A549 treated with ZK216348 at 1 μM for 4 hours (cell line): ENCODE results near the gene AP2S1. TPM values are rescaled to one million over a fixed set of nuclear protein-coding genes. Genes with fewer than 3 reads are reported as not detected.

Experiments used
- total RNA-seq: library from RNA; stranded (reverse); fragments of 200-300 nt; extraction: Qiagen RNA extraction; gene quantifications from 5 replicates; pipeline ENCODE4 v1.2.3, GENCODE V29; 2022; ENCODE audit warnings: low read depth

Gene AP2S1
- total RNA-seq = 201 to 316 TPM (median 311 TPM) in 5 replicates

GRCh38 chr19:46850228-46851203 lies at the start of gene AP2S1:
Gene AP2S1, minus strand, starts transcription at chr19:46850846. Its CDS starts 80 bp downstream, at chr19:46850766.

GRCh38 chr19:46860846-46861690 lies 10.4 kb upstream of the AP2S1 start, which contains the start of gene ARHGAP35:
Gene ARHGAP35, plus strand, starts transcription at chr19:46860997. Its CDS starts 57,679 bp downstream, at chr19:46918676.

GRCh38 chr19:46788262-46788967 lies 62.2 kb downstream of the AP2S1 start, which contains the start of gene SLC1A5:
Gene SLC1A5, minus strand, starts transcription at chr19:46788594. Its CDS starts 629 bp downstream, at chr19:46787965.

Other genes with a start within 250 kb of the AP2S1 start
- gene CALM3, start 249.5 kb downstream of the AP2S1 start, total RNA-seq = 192 to 272 TPM (median 253 TPM) in 5 replicates
- gene PTGIR, start 225.8 kb downstream of the AP2S1 start, total RNA-seq = 0.19 TPM in 1 of 5 replicates, not detected in the others
- not detected in 5 replicates for gene GNG8, start 214.6 kb downstream of the AP2S1 start, total RNA-seq
- 0.14 to 0.74 TPM (median 0.38 TPM) in 5 replicates for gene DACT3, start 189.7 kb downstream of the AP2S1 start, total RNA-seq
- 18.8 to 34.2 TPM (median 32.2 TPM) in 5 replicates for gene PRKD2, start 133.7 kb downstream of the AP2S1 start, total RNA-seq
- gene FKRP, start 104.8 kb downstream of the AP2S1 start, total RNA-seq = 15.8 to 21.4 TPM (median 21.0 TPM) in 5 replicates
- 55.5 to 95.1 TPM (median 89.6 TPM) in 5 replicates for gene STRN4, start 104.4 kb downstream of the AP2S1 start, total RNA-seq
- gene SLC1A5, start 62.3 kb downstream of the AP2S1 start, total RNA-seq = 178 to 276 TPM (median 249 TPM) in 5 replicates
- gene ARHGAP35, start 10.2 kb upstream of the AP2S1 start, total RNA-seq = 21.3 to 33.1 TPM (median 29.7 TPM) in 5 replicates
- 3.4 to 8.0 TPM (median 5.8 TPM) in 5 replicates for gene NPAS1, start 169.0 kb upstream of the AP2S1 start, total RNA-seq
- 22.9 to 93.5 TPM (median 89.0 TPM) in 5 replicates for gene TMEM160, start 197.8 kb upstream of the AP2S1 start, total RNA-seq